NCI-H1417 treated with DMSO at 0.1 percent for 48 hours (cell line): Measurements from ENCODE around the gene SLC19A1.

Experiments
- DNase-seq: peaks from one replicate; lab custom pipeline; 2025; lab: John Stamatoyannopoulos, UW

The SLC19A1 gene

GRCh38 chr21:45517249-45518065 is 24.8 kb downstream of the SLC19A1 start:
- no peak for DNase-seq

GRCh38 chr21:45516671-45517151 is 25.5 kb downstream of the SLC19A1 start:
- DNase-seq, result no peak

GRCh38 chr21:45516071-45516670 is 26.1 kb downstream of the SLC19A1 start:
- DNase-seq, result no peak

- no peak for DNase-seq
Measured at GRCh38 chr21:45515241-45516061, 26.8 kb downstream of the SLC19A1 start.

GRCh38 chr21:45514311-45515021 is 27.8 kb downstream of the SLC19A1 start:
- DNase-seq, result no peak

- DNase-seq, result no peak
Measured at GRCh38 chr21:45513741-45514310, 28.4 kb downstream of the SLC19A1 start.

- DNase-seq, result no peak
Measured at GRCh38 chr21:45513003-45513717, 29.1 kb downstream of the SLC19A1 start.

- no peak for DNase-seq
Measured at GRCh38 chr21:45512626-45513002, 29.6 kb downstream of the SLC19A1 start.

- DNase-seq, result no peak
Measured at GRCh38 chr21:45511661-45512431, 30.4 kb downstream of the SLC19A1 start.

GRCh38 chr21:45511007-45511406 is 31.2 kb downstream of the SLC19A1 start:
- DNase-seq, result no peak

- no peak for DNase-seq
Measured at GRCh38 chr21:45510466-45510955, 31.7 kb downstream of the SLC19A1 start.

- DNase-seq, result no peak
Measured at GRCh38 chr21:45509566-45510465, 32.4 kb downstream of the SLC19A1 start.

- DNase-seq, result no peak
Measured at GRCh38 chr21:45508607-45509565, 33.4 kb downstream of the SLC19A1 start.

GRCh38 chr21:45507888-45508508 is 34.2 kb downstream of the SLC19A1 start:
- no peak for DNase-seq

GRCh38 chr21:45507523-45507875 is 34.7 kb downstream of the SLC19A1 start:
- no peak for DNase-seq

GRCh38 chr21:45506836-45507522 is 35.3 kb downstream of the SLC19A1 start:
- no peak for DNase-seq
